HCT116 (cell line): ENCODE data around the gene FOSB.

Experiments
- CTCF ChIP-seq, 3 experiments: fragments of 200-600 bp in 1 of 3; sonication (generic) in 1 of 3; IDR thresholded peaks in 2 of 3; conservative IDR thresholded peaks in 1 of 3; 2 replicates each; pipeline ENCODE4 v1.5.1; 2012 to 2017; ENCODE audit warnings: low read depth in 2 of 3, low read length in 2 of 3, antibody characterized with exemption in 1 of 3, borderline replicate concordance in 1 of 3, control low read depth in 1 of 3, mild to moderate bottlenecking in 1 of 3, mixed read lengths in 1 of 3, mixed run types in 1 of 3, moderate library complexity in 1 of 3; ENCODE audit not compliant: insufficient read depth in 1 of 3
- POLR2AphosphoS5 ChIP-seq: IDR thresholded peaks from 2 replicates; pipeline ENCODE4 v1.6.1; 2011; ENCODE audit warnings: mild to moderate bottlenecking, low read depth, low read length, moderate library complexity
- ZNF274 ChIP-seq: fragments of 200-500 bp; sonication (Bioruptor generic); IDR thresholded peaks from 2 replicates; pipeline ENCODE4 v1.6.1; 2014; ENCODE audit warnings: mild to moderate bottlenecking, low read depth, low read length, inconsistent platforms

- TF ChIP-seq ZNF274 (no peak), POLR2AphosphoS5 (no peak), CTCF (IDR thresholded peaks at IDR 0.05 in 2 of 3, conservative IDR thresholded peaks at IDR 0.05 in 1 of 3; ENCODE audit: borderline replicate concordance in 1 of 3, insufficient read depth in 1 of 3, low read depth in 2 of 3, low read length in 2 of 3) (no peak)
These were observed 23.3 kb upstream of the FOSB start for GRCh38 chr19:45444318-45445041.
